Vein endothelial cell (primary cell): ENCODE data around the gene TXNL4A. TPM values are rescaled to one million over a fixed set of nuclear protein-coding genes. Genes with fewer than 3 reads are reported as not detected.

ENCODE experiments used
- total RNA-seq: library from RNA; depleted of rRNA; stranded (reverse); fragments of >200 nt; gene quantifications from 2 replicates; pipeline ENCODE4 v1.2.3, GENCODE V29; 2012

Gene TXNL4A, protein sequence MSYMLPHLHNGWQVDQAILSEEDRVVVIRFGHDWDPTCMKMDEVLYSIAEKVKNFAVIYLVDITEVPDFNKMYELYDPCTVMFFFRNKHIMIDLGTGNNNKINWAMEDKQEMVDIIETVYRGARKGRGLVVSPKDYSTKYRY
- total RNA-seq = 56.2 and 57.1 TPM in 2 replicates

DNA sequence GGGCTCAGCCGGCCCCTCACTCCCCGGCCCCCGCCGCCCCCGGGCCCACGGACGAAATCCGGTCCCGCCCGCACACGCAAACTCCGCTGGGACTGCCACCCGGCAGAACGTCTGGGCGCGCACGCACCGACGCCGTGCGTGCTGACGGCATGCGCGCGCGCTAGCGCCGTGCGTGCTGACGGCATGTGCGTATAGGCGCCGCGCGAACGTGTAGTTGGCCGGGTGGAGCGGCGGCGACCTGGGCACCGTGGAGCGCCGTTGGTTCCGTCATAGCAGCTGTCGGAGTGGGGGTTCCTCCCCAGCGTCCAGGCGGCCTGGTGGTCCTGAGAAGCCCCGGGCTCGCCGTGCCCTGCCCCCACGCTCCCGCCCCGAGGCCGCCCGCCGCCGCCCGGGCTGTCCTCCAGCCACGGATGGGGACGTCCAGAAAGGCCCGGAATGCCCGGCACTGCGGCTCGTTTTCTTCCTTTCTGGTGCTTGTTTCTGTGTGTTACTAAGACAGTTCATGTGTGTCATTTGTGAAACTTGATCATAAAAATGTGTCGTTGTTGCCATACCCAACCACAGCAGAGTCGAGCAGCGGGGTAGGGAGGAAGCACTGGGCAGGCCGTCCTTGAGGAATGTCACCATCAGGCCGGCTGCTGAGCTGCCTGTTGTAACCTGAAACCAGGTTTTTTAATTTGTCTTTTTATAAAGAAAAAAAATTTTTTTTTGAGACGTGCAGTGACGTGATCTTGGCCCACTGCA is at the start of gene TXNL4A:
TSS of gene TXNL4A (minus strand) at position 113 of the 744 bp plus-strand sequence. CDS start 171 bp downstream, outside the sequence.

DNA sequence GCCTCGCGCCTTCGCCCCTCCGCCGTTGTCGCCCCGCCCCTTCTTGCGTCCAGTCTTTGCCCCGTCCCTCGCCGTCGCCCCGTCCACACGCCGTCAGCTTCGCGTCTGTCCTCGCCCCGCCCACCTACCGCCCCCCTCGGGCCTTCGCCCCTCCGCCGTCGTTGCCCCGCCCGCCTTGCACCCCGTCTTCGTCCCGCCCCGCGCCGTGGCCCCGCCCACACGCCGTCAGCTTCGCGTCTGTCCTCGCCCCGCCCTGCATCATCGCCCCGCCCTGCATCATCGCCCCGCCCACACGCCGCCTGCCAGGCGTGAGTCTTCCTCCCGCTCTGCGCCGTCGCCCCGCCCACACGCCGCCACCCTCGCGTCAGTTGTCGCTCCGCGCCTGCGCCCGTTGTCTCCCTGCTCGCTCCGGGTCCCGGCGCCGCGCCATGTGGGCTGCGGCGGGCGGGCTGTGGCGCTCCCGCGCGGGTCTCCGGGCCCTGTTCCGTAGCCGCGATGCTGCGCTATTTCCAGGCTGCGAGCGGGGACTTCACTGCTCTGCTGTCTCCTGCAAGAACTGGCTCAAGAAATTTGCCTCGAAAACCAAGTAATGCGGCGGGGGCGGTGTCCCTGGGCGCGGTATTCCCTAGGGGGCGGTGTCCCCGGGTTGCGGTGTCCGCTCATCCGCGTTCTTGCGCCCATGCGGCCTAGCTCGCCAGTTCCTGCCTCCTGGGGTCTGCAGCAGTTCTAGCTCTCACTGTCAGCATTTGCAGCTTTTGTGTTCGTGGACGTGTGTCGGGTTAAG is 45.9 kb upstream of the TXNL4A start, which contains the start of gene RBFA:
TSS of gene RBFA (plus strand) at position 367 of the 784 bp plus-strand sequence. CDS start at position 429, 62 bp downstream.

DNA sequence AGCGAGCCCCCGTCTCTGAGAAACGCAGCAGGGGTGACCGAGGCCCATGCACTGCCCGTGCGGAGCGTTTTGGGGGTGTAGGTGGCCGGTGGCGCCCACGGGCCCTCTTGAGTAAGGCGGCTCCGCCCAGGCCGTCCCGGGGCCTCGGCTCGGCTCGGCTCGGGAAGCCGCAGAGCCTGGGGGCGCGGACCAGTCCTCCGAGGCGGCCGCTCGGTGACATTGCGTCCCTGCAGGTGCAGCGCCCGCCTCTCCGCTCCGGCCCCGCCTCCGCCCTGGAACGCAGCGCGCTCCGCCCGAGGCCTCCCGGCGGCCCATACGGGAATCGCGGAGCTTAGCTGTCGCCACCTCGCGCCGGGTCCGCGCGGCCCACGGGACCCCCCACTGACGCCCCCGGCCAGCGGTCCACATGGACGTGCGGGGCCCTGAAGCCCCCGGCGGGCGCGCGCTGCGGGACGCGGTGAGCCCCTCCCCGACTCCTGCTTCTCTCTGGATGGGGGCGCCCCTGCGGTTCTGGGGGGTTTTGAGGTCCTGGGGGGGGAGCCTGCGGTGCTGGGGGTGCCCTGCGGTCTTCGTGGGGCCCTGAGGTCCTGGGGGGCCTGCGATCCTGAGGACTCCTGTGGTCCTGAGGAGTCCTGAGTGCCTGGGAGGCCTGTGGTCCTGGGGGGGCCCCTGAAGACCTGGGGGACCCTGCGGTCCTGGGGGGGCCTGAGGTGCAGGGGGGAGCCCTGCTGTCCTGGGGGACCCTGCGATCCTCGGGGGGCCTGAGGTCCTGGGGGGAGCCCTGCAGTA is 23.8 kb downstream of the TXNL4A start, which contains the start of gene HSBP1L1:
TSS of gene HSBP1L1 (plus strand) at position 314 of the 789 bp plus-strand sequence. CDS start at position 407, 93 bp downstream.

DNA sequence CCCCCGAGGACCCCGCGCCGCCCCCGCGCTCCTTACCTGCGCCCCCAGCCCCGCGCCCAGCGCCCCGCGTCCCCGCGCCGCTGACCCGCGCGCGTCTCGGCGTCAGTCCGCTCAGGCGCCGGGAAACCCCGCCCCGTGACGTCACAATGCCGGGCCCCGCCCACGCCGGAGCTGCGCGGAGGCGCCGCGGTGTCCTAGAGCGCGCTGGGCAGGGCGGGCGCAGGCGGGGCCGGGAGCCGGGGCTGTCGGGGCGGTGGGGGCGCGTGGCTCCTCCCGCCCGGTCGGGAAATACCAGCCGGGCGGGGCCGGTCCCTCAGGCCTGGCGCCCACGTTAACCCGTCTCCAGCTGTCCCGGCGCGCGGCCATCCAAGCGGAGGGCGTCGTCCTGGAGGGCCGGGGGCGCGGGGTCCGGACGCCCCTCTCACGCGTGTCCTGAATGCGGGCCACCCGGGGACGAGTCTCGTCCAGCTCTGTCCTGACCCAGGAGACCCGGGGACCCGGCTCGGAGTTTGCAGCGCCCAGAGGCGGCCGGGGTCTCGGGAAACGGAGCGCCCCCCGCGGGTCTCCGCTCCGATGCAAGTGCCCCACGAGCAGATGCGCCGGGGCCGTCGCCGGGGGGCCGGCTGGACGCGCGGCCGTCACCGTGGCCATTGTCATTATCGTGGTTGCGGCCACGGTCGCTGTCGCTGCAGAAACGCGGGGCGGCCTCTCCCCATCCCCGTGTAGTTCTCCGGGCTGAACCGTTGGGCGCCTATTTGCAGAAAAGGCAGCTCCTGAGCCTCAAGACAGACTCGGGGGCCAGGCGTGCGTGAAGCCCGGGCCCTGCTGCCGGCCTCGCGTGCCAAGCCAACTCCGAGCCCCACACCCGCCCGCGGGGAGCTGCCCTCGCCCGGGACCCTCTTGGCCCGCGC is 36.6 kb downstream of the TXNL4A start, which contains the start of gene SLC66A2:
TSS of gene SLC66A2 (minus strand) at position 109 of the 911 bp plus-strand sequence. CDS start 727 bp downstream, outside the sequence.

Other genes with a start within 250 kb of the TXNL4A start
- not detected in 2 replicates for gene KCNG2, start 190.6 kb downstream of the TXNL4A start, total RNA-seq
- gene SLC66A2, start 36.9 kb downstream of the TXNL4A start, total RNA-seq = 33.7 and 40.5 TPM in 2 replicates
- 4.6 and 5.7 TPM in 2 replicates for gene HSBP1L1, start 23.9 kb downstream of the TXNL4A start, total RNA-seq
- gene RBFA, start 45.9 kb upstream of the TXNL4A start, total RNA-seq = 27.8 and 28.2 TPM in 2 replicates
- gene ADNP2, start 120.7 kb upstream of the TXNL4A start, total RNA-seq = 27.9 and 32.3 TPM in 2 replicates